ENCODE data around the gene NOTCH4. TPM values are rescaled to one million over a fixed set of nuclear protein-coding genes. Genes with fewer than 3 reads are reported as not detected.

NOTCH4 gene
- total and polyA plus RNA-seq, 2 experiments from 2014 or later, result 0.65 to 1.2 TPM

GRCh38 chr6:32216998-32217397 is 6.9 kb downstream of the NOTCH4 start:
- H3K4me2 ChIP-seq (ENCODE audit: unreplicated experiment), result no peak overlapping the region
- no peak overlapping the region for H3K27ac ChIP-seq
- 70 to 72% methylated on average over 11 of the region's 11 CpGs for WGBS, 2 experiments (ENCODE audit: low coverage in 1 of 2, low lambda C conversion rate in 2 of 2, missing lambda C conversion rate in 2 of 2)
- H4K20me1 ChIP-seq (ENCODE audit: insufficient read depth), result no peaks in the 10 kb centered on the region
- no peak overlapping the region for H2AFZ ChIP-seq
- H3K4me1 ChIP-seq (ENCODE audit: insufficient read depth), result no peaks in the 10 kb centered on the region
- H3K9ac ChIP-seq, result no peak overlapping the region
- no peaks in the 10 kb centered on the region for H3K27me3 ChIP-seq (replicated peaks; ENCODE audit: insufficient read depth)
- in situ Hi-C loops (cut with MboI), result no loop called here
- no peaks in the 10 kb centered on the region for H3K9me3 ChIP-seq (ENCODE audit: low read depth)
- H3K36me3 ChIP-seq (ENCODE audit: low read depth), result no peaks in the 10 kb centered on the region
- DNase-seq, result no peak
- H3K9me2 ChIP-seq (ENCODE audit: insufficient read depth), result no peaks in the 10 kb centered on the region
- no peaks in the 10 kb centered on the region for H3K79me2 ChIP-seq (ENCODE audit: insufficient read depth)
- H3K4me3 ChIP-seq, result no peak overlapping the region
- no peaks in the 10 kb centered on the region for H3F3A ChIP-seq (ENCODE audit: insufficient read depth)
- no peak for TF ChIP-seq EZH2phosphoT487 (IDR thresholded peaks at IDR 0.05; ENCODE audit: insufficient read depth, low read depth)

GRCh38 chr6:32216285-32216684 is 7.6 kb downstream of the NOTCH4 start:
- H4K20me1 ChIP-seq (ENCODE audit: insufficient read depth), result no peaks in the 10 kb centered on the region
- no peaks in the 10 kb centered on the region for H3K9me3 ChIP-seq (ENCODE audit: low read depth)
- DNase-seq, result no peak
- no peak overlapping the region for H3K9ac ChIP-seq
- H3K4me3 ChIP-seq, result no peak overlapping the region
- TF ChIP-seq EZH2phosphoT487 (IDR thresholded peaks at IDR 0.05; ENCODE audit: insufficient read depth, low read depth), result no peak
- TF ChIP-seq EZH2 (IDR thresholded peaks at IDR 0.05; ENCODE audit: insufficient read depth, poor library complexity, severe bottlenecking), result no peak
- no peaks in the 10 kb centered on the region for H3K79me2 ChIP-seq (ENCODE audit: insufficient read depth)
- no peak overlapping the region for H2AFZ ChIP-seq
- no peaks in the 10 kb centered on the region for H3K27me3 ChIP-seq (replicated peaks; ENCODE audit: insufficient read depth)
- no peaks in the 10 kb centered on the region for H3K9me2 ChIP-seq (ENCODE audit: insufficient read depth)
- H3K27ac ChIP-seq, result no peak overlapping the region
- no peaks in the 10 kb centered on the region for H3K4me1 ChIP-seq (ENCODE audit: insufficient read depth)
- 50 to 58% methylated on average over 10 of the region's 10 CpGs for WGBS, 2 experiments (ENCODE audit: low coverage in 1 of 2, low lambda C conversion rate in 2 of 2, missing lambda C conversion rate in 2 of 2)
- no peaks in the 10 kb centered on the region for H3F3A ChIP-seq (ENCODE audit: insufficient read depth)
- in situ Hi-C loops (cut with MboI), result no loop called here
- H3K4me2 ChIP-seq (ENCODE audit: unreplicated experiment), result no peak overlapping the region
- H3K36me3 ChIP-seq (ENCODE audit: low read depth), result no peaks in the 10 kb centered on the region

GRCh38 chr6:32215617-32216016 is 8.2 kb downstream of the NOTCH4 start:
- H3K4me3 ChIP-seq, result no peak overlapping the region
- TF ChIP-seq EZH2phosphoT487 (IDR thresholded peaks at IDR 0.05; ENCODE audit: insufficient read depth, low read depth) (no peak), EZH2 (IDR thresholded peaks at IDR 0.05; ENCODE audit: insufficient read depth, poor library complexity, severe bottlenecking) (no peak)
- 71 to 82% methylated on average over 4 of the region's 4 CpGs for WGBS, 2 experiments (ENCODE audit: low coverage in 1 of 2, low lambda C conversion rate in 2 of 2, missing lambda C conversion rate in 2 of 2)
- H3K9ac ChIP-seq, result no peak overlapping the region
- no peaks in the 10 kb centered on the region for H3K36me3 ChIP-seq (ENCODE audit: low read depth)
- no peaks in the 10 kb centered on the region for H3K9me2 ChIP-seq (ENCODE audit: insufficient read depth)
- no peaks in the 10 kb centered on the region for H4K20me1 ChIP-seq (ENCODE audit: insufficient read depth)
- H3K9me3 ChIP-seq (ENCODE audit: low read depth), result no peaks in the 10 kb centered on the region
- no peak overlapping the region for H3K4me2 ChIP-seq (ENCODE audit: unreplicated experiment)
- H3K27me3 ChIP-seq (replicated peaks; ENCODE audit: insufficient read depth), result no peaks in the 10 kb centered on the region
- no peak overlapping the region for H2AFZ ChIP-seq
- no peak overlapping the region for H3K27ac ChIP-seq
- no peak for DNase-seq
- no peaks in the 10 kb centered on the region for H3K79me2 ChIP-seq (ENCODE audit: insufficient read depth)
- in situ Hi-C loops (cut with MboI), result no loop called here
- H3K4me1 ChIP-seq (ENCODE audit: insufficient read depth), result no peaks in the 10 kb centered on the region
- H3F3A ChIP-seq (ENCODE audit: insufficient read depth), result no peaks in the 10 kb centered on the region

- no peaks in the 10 kb centered on the region for H3K36me3 ChIP-seq (ENCODE audit: low read depth)
- H3K9me2 ChIP-seq (ENCODE audit: insufficient read depth), result no peaks in the 10 kb centered on the region
- no peak overlapping the region for H3K4me2 ChIP-seq (ENCODE audit: unreplicated experiment)
- no peak for TF ChIP-seq EZH2phosphoT487 (IDR thresholded peaks at IDR 0.05; ENCODE audit: insufficient read depth, low read depth)
- no peak for TF ChIP-seq EZH2 (IDR thresholded peaks at IDR 0.05; ENCODE audit: insufficient read depth, poor library complexity, severe bottlenecking)
- H3K27ac ChIP-seq, result no peak overlapping the region
- H3K9ac ChIP-seq, result no peak overlapping the region
- H3K4me3 ChIP-seq, result no peak overlapping the region
- DNase-seq, result no peak
- no peaks in the 10 kb centered on the region for H3K4me1 ChIP-seq (ENCODE audit: insufficient read depth)
- 38 to 45% methylated on average over 3 of the region's 3 CpGs for WGBS, 2 experiments (ENCODE audit: low coverage in 1 of 2, low lambda C conversion rate in 2 of 2, missing lambda C conversion rate in 2 of 2)
- in situ Hi-C loops (cut with MboI), result no loop called here
- no peaks in the 10 kb centered on the region for H4K20me1 ChIP-seq (ENCODE audit: insufficient read depth)
- H2AFZ ChIP-seq, result no peak overlapping the region
- no peaks in the 10 kb centered on the region for H3K79me2 ChIP-seq (ENCODE audit: insufficient read depth)
- H3K9me3 ChIP-seq (ENCODE audit: low read depth), result no peaks in the 10 kb centered on the region
- no peaks in the 10 kb centered on the region for H3K27me3 ChIP-seq (replicated peaks; ENCODE audit: insufficient read depth)
- no peaks in the 10 kb centered on the region for H3F3A ChIP-seq (ENCODE audit: insufficient read depth)
Observed at GRCh38 chr6:32214126-32214525, 9.7 kb downstream of the NOTCH4 start.

- WGBS, 2 experiments (ENCODE audit: low coverage in 1 of 2, low lambda C conversion rate in 2 of 2, missing lambda C conversion rate in 2 of 2), result 65 to 67% methylated on average over 6 of the region's 6 CpGs
- H3K36me3 ChIP-seq (ENCODE audit: low read depth), result no peaks in the 10 kb centered on the region
- no peak overlapping the region for H3K4me3 ChIP-seq
- H3K79me2 ChIP-seq (ENCODE audit: insufficient read depth), result no peaks in the 10 kb centered on the region
- no peaks in the 10 kb centered on the region for H3K9me3 ChIP-seq (ENCODE audit: low read depth)
- in situ Hi-C loops (cut with MboI), result no loop called here
- H3F3A ChIP-seq (ENCODE audit: insufficient read depth), result no peaks in the 10 kb centered on the region
- no peak overlapping the region for H3K4me2 ChIP-seq (ENCODE audit: unreplicated experiment)
- H3K9ac ChIP-seq, result no peak overlapping the region
- TF ChIP-seq EZH2 (IDR thresholded peaks at IDR 0.05; ENCODE audit: insufficient read depth, poor library complexity, severe bottlenecking) (no peak), EZH2phosphoT487 (IDR thresholded peaks at IDR 0.05; ENCODE audit: insufficient read depth, low read depth) (no peak)
- no peak overlapping the region for H2AFZ ChIP-seq
- H3K9me2 ChIP-seq (ENCODE audit: insufficient read depth), result no peaks in the 10 kb centered on the region
- H4K20me1 ChIP-seq (ENCODE audit: insufficient read depth), result no peaks in the 10 kb centered on the region
- H3K4me1 ChIP-seq (ENCODE audit: insufficient read depth), result no peaks in the 10 kb centered on the region
- H3K27ac ChIP-seq, result no peak overlapping the region
- no peaks in the 10 kb centered on the region for H3K27me3 ChIP-seq (replicated peaks; ENCODE audit: insufficient read depth)
- DNase-seq, result no peak
Observed at GRCh38 chr6:32213649-32214048, 10.2 kb downstream of the NOTCH4 start.
